ENCODE results near the gene TEAD2. TPM values are rescaled to one million over a fixed set of nuclear protein-coding genes. Genes with fewer than 3 reads are reported as not detected.

Gene TEAD2
- total RNA-seq, 4 donors from 2014 or later, result 1.2 to 28.1 (median 7.9) TPM

DNA sequence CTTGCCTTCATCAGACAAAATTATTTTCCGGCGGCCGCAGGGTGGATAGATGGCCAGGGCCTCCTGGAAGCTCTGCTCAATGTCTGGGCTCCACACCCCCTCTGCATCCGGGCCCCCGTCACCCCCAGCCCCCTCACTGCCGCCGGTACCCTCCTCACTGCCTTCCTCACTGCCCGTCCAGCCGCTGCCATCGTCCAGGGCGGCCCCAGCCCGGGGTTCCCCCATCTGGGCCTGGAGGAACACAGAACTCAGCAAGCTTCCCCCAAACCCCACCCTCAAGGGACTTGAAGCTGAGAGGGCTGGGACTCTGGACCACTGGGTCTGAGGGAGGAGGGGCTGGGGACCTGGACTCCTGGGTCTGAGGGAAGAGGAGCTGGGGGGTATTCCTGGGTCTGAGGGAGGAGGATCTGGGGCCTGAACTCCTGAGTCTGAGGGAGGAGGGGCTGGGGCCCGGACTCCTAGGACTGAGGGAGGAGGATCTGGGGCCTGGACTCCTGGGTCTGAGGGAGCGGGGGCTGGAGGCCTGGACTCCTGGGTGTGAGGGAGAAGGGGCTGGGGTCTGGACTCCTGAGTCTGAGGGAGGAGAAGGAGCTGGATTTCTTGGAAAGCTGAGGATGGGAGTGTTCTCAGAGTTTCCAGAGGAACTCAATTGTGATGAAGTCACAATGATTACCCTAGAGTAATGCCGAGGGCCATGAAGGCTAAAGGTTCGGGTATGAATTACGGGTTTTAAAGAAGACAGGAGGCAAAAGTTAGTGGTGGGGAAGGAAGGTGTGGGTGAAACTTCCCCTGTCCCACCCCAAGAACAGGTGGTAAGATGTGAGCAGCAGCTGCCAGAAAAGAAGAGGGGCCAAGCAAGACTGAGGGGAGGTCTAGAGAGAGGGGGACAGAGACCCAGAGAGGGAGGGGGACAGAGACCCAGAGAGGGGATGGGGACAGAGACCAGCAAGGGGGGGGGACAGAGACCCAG, 2.1 kb downstream of the TEAD2 start:
- no peak overlapping the region for H3K4me3 ChIP-seq
- H3K9me3 ChIP-seq, result no peaks in the 10 kb centered on the region
- no peaks in the 10 kb centered on the region for H3K36me3 ChIP-seq
- no peak for DNase-seq
- H3K27me3 ChIP-seq, result no peaks in the 10 kb centered on the region
- no peak for TF ChIP-seq POLR2A (IDR thresholded peaks at IDR 0.05)
- TF ChIP-seq, protein P1, sequence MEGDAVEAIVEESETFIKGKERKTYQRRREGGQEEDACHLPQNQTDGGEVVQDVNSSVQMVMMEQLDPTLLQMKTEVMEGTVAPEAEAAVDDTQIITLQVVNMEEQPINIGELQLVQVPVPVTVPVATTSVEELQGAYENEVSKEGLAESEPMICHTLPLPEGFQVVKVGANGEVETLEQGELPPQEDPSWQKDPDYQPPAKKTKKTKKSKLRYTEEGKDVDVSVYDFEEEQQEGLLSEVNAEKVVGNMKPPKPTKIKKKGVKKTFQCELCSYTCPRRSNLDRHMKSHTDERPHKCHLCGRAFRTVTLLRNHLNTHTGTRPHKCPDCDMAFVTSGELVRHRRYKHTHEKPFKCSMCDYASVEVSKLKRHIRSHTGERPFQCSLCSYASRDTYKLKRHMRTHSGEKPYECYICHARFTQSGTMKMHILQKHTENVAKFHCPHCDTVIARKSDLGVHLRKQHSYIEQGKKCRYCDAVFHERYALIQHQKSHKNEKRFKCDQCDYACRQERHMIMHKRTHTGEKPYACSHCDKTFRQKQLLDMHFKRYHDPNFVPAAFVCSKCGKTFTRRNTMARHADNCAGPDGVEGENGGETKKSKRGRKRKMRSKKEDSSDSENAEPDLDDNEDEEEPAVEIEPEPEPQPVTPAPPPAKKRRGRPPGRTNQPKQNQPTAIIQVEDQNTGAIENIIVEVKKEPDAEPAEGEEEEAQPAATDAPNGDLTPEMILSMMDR (IDR thresholded peaks at IDR 0.05), result no peak
- peaks cover 0 to 23% (median 12%) of the 10 kb centered on the region in 4 donors for H3K4me1 ChIP-seq
- peak overlapping the region in 3 of 4 donors; percentile 30 to 88 (median 84) for H3K27ac ChIP-seq

DNA sequence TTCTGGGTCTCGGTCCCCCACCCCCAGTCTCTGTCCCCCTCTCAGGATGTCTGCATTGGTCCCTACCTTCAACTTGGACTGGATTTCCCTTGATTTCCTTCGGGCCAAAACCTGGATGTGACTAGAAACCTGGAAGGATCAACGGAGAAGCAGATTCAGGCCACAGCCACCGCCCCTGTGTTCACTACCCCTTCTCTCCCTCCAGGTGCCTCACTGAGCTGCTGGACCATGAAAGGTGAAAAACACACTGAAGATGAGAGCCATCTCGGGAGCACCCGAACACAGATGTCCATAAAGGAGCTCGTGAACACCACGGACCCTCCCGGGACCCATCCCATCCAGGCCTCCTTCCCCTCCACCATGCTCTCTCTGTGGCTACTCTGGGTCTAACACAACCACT, 5.0 kb downstream of the TEAD2 start:
- TF ChIP-seq, protein P1 (IDR thresholded peaks at IDR 0.05), result no peak
- no peaks in the 10 kb centered on the region for H3K27me3 ChIP-seq
- no peaks in the 10 kb centered on the region for H3K9me3 ChIP-seq
- peak in 1 of 3 donors; percentile 55 for DNase-seq
- H3K4me1 ChIP-seq, result peaks cover 0 to 17% (median 6%) of the 10 kb centered on the region in 4 donors
- H3K36me3 ChIP-seq, result no peaks in the 10 kb centered on the region
- no peak overlapping the region for H3K4me3 ChIP-seq
- H3K27ac ChIP-seq, result peak overlapping the region in 3 of 4 donors; percentile 16 to 66 (median 53)

DNA sequence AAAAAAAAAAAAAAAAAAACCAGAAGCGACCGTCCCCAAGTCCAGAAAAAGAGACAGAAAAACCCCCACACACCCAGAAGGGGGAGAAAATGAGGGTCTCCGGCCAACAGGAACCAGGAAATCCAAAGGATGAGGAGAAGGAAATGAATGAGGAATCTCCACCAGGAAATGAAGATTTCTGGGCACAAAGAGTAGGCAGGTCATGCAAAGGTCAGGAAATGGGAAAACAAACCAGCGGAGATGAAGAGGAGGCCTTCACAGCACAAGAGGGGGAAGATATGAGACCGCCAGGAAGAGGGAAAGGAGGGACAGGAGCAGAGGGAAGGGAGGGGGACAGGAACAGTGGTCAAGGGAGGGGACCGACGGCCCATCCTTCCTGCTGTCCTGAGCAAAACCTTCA, 5.8 kb downstream of the TEAD2 start:
- TF ChIP-seq, protein P1 (IDR thresholded peaks at IDR 0.05), result no peak
- no peak for TF ChIP-seq POLR2A (IDR thresholded peaks at IDR 0.05)
- no peak for DNase-seq
- Histone ChIP-seq H3K27me3 (no peaks in the 10 kb centered on the region), H3K4me3 (peak overlapping the region in 1 of 4 donors; percentile 9), H3K36me3 (no peaks in the 10 kb centered on the region), H3K9me3 (no peaks in the 10 kb centered on the region), H3K4me1 (peaks cover 0 to 12% (median 6%) of the 10 kb centered on the region in 4 donors), H3K27ac (peak overlapping the region in 3 of 4 donors; percentile 16 to 66 (median 53))

DNA sequence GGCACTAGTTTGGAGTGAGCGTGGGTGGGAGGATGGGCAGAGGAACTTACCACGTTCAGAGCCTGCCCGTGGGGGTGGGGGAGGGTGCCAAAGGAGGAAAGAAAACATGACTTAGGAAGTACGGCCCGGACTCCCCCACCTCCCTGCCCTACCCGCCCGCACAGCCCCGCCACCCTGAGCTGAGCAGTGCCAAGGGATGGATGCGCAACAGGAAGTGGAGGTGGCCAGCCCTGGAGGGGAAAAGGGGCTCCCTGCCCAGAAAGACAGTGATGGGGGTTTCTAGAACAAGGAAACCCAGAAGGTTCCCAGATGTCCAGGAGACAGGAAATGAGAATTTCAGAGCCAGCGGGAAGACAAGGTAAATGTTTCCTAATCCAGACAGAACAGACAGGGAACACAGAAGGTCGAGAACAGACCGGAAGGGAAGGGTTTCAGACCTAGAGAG, 6.3 kb downstream of the TEAD2 start:
- Histone ChIP-seq H3K27ac (peak overlapping the region in 2 of 4 donors; percentile 53 to 66), H3K4me1 (peaks cover 0 to 11% (median 4%) of the 10 kb centered on the region in 4 donors), H3K27me3 (no peaks in the 10 kb centered on the region), H3K9me3 (no peaks in the 10 kb centered on the region), H3K36me3 (peaks cover 0 to 3% (median 0%) of the 10 kb centered on the region in 3 donors), H3K4me3 (peak overlapping the region in 1 of 4 donors; percentile 9)
- no peak for TF ChIP-seq POLR2A (IDR thresholded peaks at IDR 0.05)
- TF ChIP-seq, protein P1 (IDR thresholded peaks at IDR 0.05), result no peak
- peak in 1 of 3 donors; percentile 48 for DNase-seq

DNA sequence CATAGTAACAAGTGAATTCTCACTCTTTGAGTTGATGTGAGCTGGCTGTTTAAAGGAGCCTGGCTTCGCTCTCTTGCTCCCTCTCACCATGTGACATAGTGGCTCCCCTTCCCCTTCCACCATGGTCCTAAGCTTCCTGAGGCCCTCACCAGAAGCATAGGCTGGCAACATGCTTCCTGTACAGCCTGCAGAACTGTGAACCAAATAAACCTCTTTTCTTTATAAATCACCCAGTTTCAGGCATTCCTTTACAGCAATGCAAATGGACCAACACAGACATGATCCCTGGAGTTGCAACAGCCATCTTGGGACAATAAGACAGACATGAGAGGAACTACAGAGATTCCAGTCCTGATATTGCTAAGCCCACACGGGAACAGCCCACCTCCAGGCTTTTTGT, 12.6 kb downstream of the TEAD2 start:
- TF ChIP-seq, protein P1 (IDR thresholded peaks at IDR 0.05), result no peak
- TF ChIP-seq POLR2A (IDR thresholded peaks at IDR 0.05), result no peak
- no peak for DNase-seq
- Histone ChIP-seq H3K9me3 (no peaks in the 10 kb centered on the region), H3K36me3 (peaks cover 0 to 30% (median 0%) of the 10 kb centered on the region in 3 donors), H3K27me3 (no peaks in the 10 kb centered on the region), H3K27ac (no peak overlapping the region), H3K4me3 (no peak overlapping the region), H3K4me1 (no peaks in the 10 kb centered on the region)

Data from Peyer's patch (tissue), 4 donors.